ENCODE results near the gene CHCHD3.

Gene CHCHD3

GRCh38 chr7:132760866-132761265 is 321.0 kb downstream of the CHCHD3 start:
- no peak for TF ChIP-seq CTCF (conservative IDR thresholded peaks at IDR 0.05)
- no peak overlapping the region for H3K27ac ChIP-seq

GRCh38 chr7:132760244-132760623 is 321.7 kb downstream of the CHCHD3 start:
- no peak overlapping the region for H3K27ac ChIP-seq
- TF ChIP-seq CTCF (conservative IDR thresholded peaks at IDR 0.05), result no peak

- H3K27ac ChIP-seq, result no peak overlapping the region
- TF ChIP-seq CTCF (conservative IDR thresholded peaks at IDR 0.05), result no peak
These were observed 322.2 kb downstream of the CHCHD3 start for GRCh38 chr7:132759482-132760243.

GRCh38 chr7:132758986-132759385 is 322.9 kb downstream of the CHCHD3 start:
- no peak overlapping the region for H3K27ac ChIP-seq
- TF ChIP-seq CTCF (conservative IDR thresholded peaks at IDR 0.05), result no peak

- no peak for TF ChIP-seq CTCF (conservative IDR thresholded peaks at IDR 0.05)
- no peak overlapping the region for H3K27ac ChIP-seq
These were observed 324.1 kb downstream of the CHCHD3 start for GRCh38 chr7:132757783-132758182.

- H3K27ac ChIP-seq, result no peak overlapping the region
- no peak for TF ChIP-seq CTCF (conservative IDR thresholded peaks at IDR 0.05)
These were observed 325.4 kb downstream of the CHCHD3 start for GRCh38 chr7:132756484-132756990.

- H3K27ac ChIP-seq, result no peak overlapping the region
- peak; percentile 45 for TF ChIP-seq CTCF (conservative IDR thresholded peaks at IDR 0.05)
These were observed 326.1 kb downstream of the CHCHD3 start for GRCh38 chr7:132755538-132756483.
